NT2/D1 (cell line): Measurements from ENCODE around the gene UPP1.

ENCODE experiments used
- SUZ12 ChIP-seq: IDR thresholded peaks from 2 replicates; pipeline ENCODE4 v1.6.1; 2011; ENCODE audit not compliant: insufficient read length, insufficient read depth; ENCODE audit errors: extremely low read depth
- ZNF274 ChIP-seq: IDR thresholded peaks from 2 replicates; pipeline ENCODE4 v1.6.1; 2011; ENCODE audit warnings: mild to moderate bottlenecking, low read depth, low read length

- TF ChIP-seq SUZ12 (no peak), ZNF274 (no peak)
Measured at GRCh38 chr7:48097521-48098231, 8.6 kb downstream of the UPP1 start.
